NCI-H510A treated with DMSO at 0.1 percent for 48 hours (cell line): ENCODE results near the gene KYAT1.
"Not testable (repeated sequence)": the region's sequence is repeated elsewhere in the genome, so short reads cannot be mapped to it uniquely, and the experiment has no call there.

Source experiments
- DNase-seq: peaks from one replicate; lab custom pipeline; 2025; lab: John Stamatoyannopoulos, UW

KYAT1 gene

GRCh38 chr9:128818839-128819715 is 62.7 kb downstream of the KYAT1 start:
- no peak for DNase-seq

GRCh38 chr9:128818099-128818838 is 63.5 kb downstream of the KYAT1 start, which contains the start of gene ENDOG:
ENDOG (plus strand) TSS chr9:128818500; CDS start chr9:128818685, 185 bp downstream.
- DNase-seq, result peak; percentile 97

- DNase-seq, result no peak
These were observed 70.9 kb downstream of the KYAT1 start for GRCh38 chr9:128810873-128811272.

GRCh38 chr9:128809831-128810230 is 71.9 kb downstream of the KYAT1 start:
- no peak for DNase-seq

GRCh38 chr9:128809036-128809599 is 72.6 kb downstream of the KYAT1 start:
- no peak for DNase-seq

- no peak for DNase-seq
These were observed 73.2 kb downstream of the KYAT1 start for GRCh38 chr9:128808543-128808942.

- DNase-seq, result no peak
These were observed 73.9 kb downstream of the KYAT1 start for GRCh38 chr9:128807827-128808226.

GRCh38 chr9:128805661-128806060 is 76.1 kb downstream of the KYAT1 start:
- no peak for DNase-seq

GRCh38 chr9:128802482-128802881 is 79.3 kb downstream of the KYAT1 start:
- no peak for DNase-seq

- no peak for DNase-seq
These were observed 81.7 kb downstream of the KYAT1 start for GRCh38 chr9:128800061-128800460.

- no peak for DNase-seq
These were observed 82.9 kb downstream of the KYAT1 start for GRCh38 chr9:128798896-128799295.

GRCh38 chr9:128794961-128795360 is 86.8 kb downstream of the KYAT1 start:
- DNase-seq, result not testable (repeated sequence)

- no peak for DNase-seq
These were observed 88.6 kb downstream of the KYAT1 start for GRCh38 chr9:128792978-128793686.

- no peak for DNase-seq
These were observed 89.6 kb downstream of the KYAT1 start for GRCh38 chr9:128792134-128792533.

- DNase-seq, result no peak
These were observed 91.2 kb downstream of the KYAT1 start for GRCh38 chr9:128790536-128790935.

- no peak for DNase-seq
These were observed 93.3 kb downstream of the KYAT1 start for GRCh38 chr9:128788445-128788844.

GRCh38 chr9:128787659-128788058 is 94.1 kb downstream of the KYAT1 start:
- no peak for DNase-seq

- peak; percentile 85 for DNase-seq
These were observed 94.8 kb downstream of the KYAT1 start, which contains the start of gene TBC1D13 for GRCh38 chr9:128786681-128787601. TBC1D13 (plus strand) TSS chr9:128787253; CDS start chr9:128787354, 101 bp downstream.

GRCh38 chr9:128785427-128785826 is 96.3 kb downstream of the KYAT1 start:
- no peak for DNase-seq
